HEK293 (cell line): ENCODE data around the gene CACNA1D.

Source experiments
- CTCF ChIA-PET: fragments of 350-600 bp; formaldehyde crosslinking; extraction: SDS; loops from one replicate; lab custom pipeline; 2021; ENCODE audit warnings: antibody characterized with exemption; lab: Yijun Ruan, JAX
- POLR2A ChIA-PET: fragments of 300-600 bp; formaldehyde crosslinking; extraction: SDS; loops from one replicate; lab custom pipeline; 2020; ENCODE audit warnings: antibody characterized with exemption, inconsistent platforms; lab: Yijun Ruan, JAX
- H3K27ac ChIP-seq: fragments of 200-500 bp; sonication (Bioruptor generic); 2 replicates; pipeline ENCODE4 v1.5.1; 2014; ENCODE audit warnings: low read depth, low read length, control low read depth, inconsistent platforms; ENCODE audit errors: extremely low read depth
- H3K36me3 ChIP-seq, 2 experiments: fragments of 200-500 bp in 1 of 2; sonication (Bioruptor generic) in 1 of 2; 1 replicate in 1 of 2; 2 replicates in 1 of 2; pipeline ENCODE4 v1.5.1; 2014 to 2017; ENCODE audit warnings: inconsistent platforms in 2 of 2, low read length in 2 of 2; ENCODE audit not compliant: control insufficient read depth in 2 of 2, insufficient read depth in 1 of 2
- H3K4me1 ChIP-seq: fragments of 200-500 bp; sonication (Bioruptor generic); 2 replicates; pipeline ENCODE4 v1.5.1; 2014; ENCODE audit warnings: mild to moderate bottlenecking, low read length, inconsistent platforms; ENCODE audit not compliant: control insufficient read depth, insufficient read depth
- H3K4me3 ChIP-seq: 2 replicates; pipeline ENCODE4 v1.5.1; 2011; ENCODE audit warnings: low read depth, mild to moderate bottlenecking, control low read depth, low read length, moderate library complexity
- H3K9me3 ChIP-seq: fragments of 200-500 bp; sonication (Bioruptor generic); 2 replicates; pipeline ENCODE4 v1.5.1; 2014; ENCODE audit warnings: low read depth, low read length, inconsistent platforms; ENCODE audit not compliant: control insufficient read depth, insufficient read depth
- IKZF3 ChIP-seq: fragments of 450-650 bp; IDR thresholded peaks from 2 replicates; pipeline ENCODE4 v1.5.0; 2018; ENCODE audit warnings: missing biosample characterization, mild to moderate bottlenecking, missing genetic modification characterization, moderate library complexity
- SETDB1 ChIP-seq: IDR thresholded peaks from one replicate; pipeline ENCODE4 v1.6.1; 2017; ENCODE audit warnings: mild to moderate bottlenecking, low read length, moderate library complexity, mixed read lengths; ENCODE audit not compliant: insufficient read length
- ZBTB10 ChIP-seq: fragments of 450-650 bp; formaldehyde crosslinking; IDR thresholded peaks from 2 replicates; pipeline ENCODE4 v1.5.1; 2016; ENCODE audit warnings: missing biosample characterization, missing genetic modification characterization
- ZEB2 ChIP-seq: fragments of 450-650 bp; formaldehyde crosslinking; IDR thresholded peaks from 2 replicates; pipeline ENCODE4 v1.5.1; 2016; ENCODE audit warnings: missing biosample characterization, missing genetic modification characterization
- ZFP3 ChIP-seq: fragments of 450-650 bp; formaldehyde crosslinking; IDR thresholded peaks from 2 replicates; pipeline ENCODE4 v1.5.1; 2016; ENCODE audit warnings: low read depth, missing biosample characterization, missing genetic modification characterization
- ZNF114 ChIP-seq: fragments of 450-650 bp; formaldehyde crosslinking; IDR thresholded peaks from 2 replicates; pipeline ENCODE4 v1.5.0; 2017; ENCODE audit warnings: missing biosample characterization, missing genetic modification characterization
- ZNF175 ChIP-seq: fragments of 450-650 bp; formaldehyde crosslinking; IDR thresholded peaks from 2 replicates; pipeline ENCODE4 v1.5.1; 2016; ENCODE audit warnings: missing biosample characterization, missing genetic modification characterization
- ZNF184 ChIP-seq: fragments of 450-650 bp; IDR thresholded peaks from 2 replicates; pipeline ENCODE4 v1.5.1; 2018; ENCODE audit warnings: missing biosample characterization, mild to moderate bottlenecking, missing genetic modification characterization
- ZNF2 ChIP-seq: fragments of 450-650 bp; formaldehyde crosslinking; IDR thresholded peaks from 2 replicates; pipeline ENCODE4 v1.5.1; 2016; ENCODE audit warnings: missing biosample characterization, missing genetic modification characterization
- ZNF223 ChIP-seq: fragments of 450-650 bp; formaldehyde crosslinking; IDR thresholded peaks from 2 replicates; pipeline ENCODE4 v1.5.1; 2016; ENCODE audit warnings: missing biosample characterization, missing genetic modification characterization
- ZNF48 ChIP-seq: fragments of 450-650 bp; formaldehyde crosslinking; IDR thresholded peaks from 2 replicates; pipeline ENCODE4 v1.5.1; 2016; ENCODE audit warnings: missing biosample characterization, missing genetic modification characterization
- ZNF488 ChIP-seq: fragments of 450-650 bp; formaldehyde crosslinking; IDR thresholded peaks from 2 replicates; pipeline ENCODE4 v1.5.1; 2016; ENCODE audit warnings: missing biosample characterization, missing genetic modification characterization
- ZNF529 ChIP-seq: fragments of 450-650 bp; formaldehyde crosslinking; IDR thresholded peaks from 2 replicates; pipeline ENCODE4 v1.5.1; 2017; ENCODE audit warnings: missing genetic modification characterization, missing biosample characterization; ENCODE audit not compliant: insufficient replicate concordance
- ZNF548 ChIP-seq: fragments of 450-650 bp; formaldehyde crosslinking; IDR thresholded peaks from 2 replicates; pipeline ENCODE4 v1.5.1; 2016; ENCODE audit warnings: missing biosample characterization, missing genetic modification characterization
- ZNF560 ChIP-seq: fragments of 450-650 bp; formaldehyde crosslinking; IDR thresholded peaks from 2 replicates; pipeline ENCODE4 v1.5.1; 2017; ENCODE audit warnings: missing biosample characterization, missing genetic modification characterization, borderline replicate concordance
- ZNF580 ChIP-seq: fragments of 450-650 bp; formaldehyde crosslinking; IDR thresholded peaks from 2 replicates; pipeline ENCODE4 v1.5.1; 2016; ENCODE audit warnings: missing biosample characterization, missing genetic modification characterization
- ZNF623 ChIP-seq: fragments of 450-650 bp; formaldehyde crosslinking; IDR thresholded peaks from 2 replicates; pipeline ENCODE4 v1.5.1; 2016; ENCODE audit warnings: missing biosample characterization, missing genetic modification characterization
- ZNF629 ChIP-seq: fragments of 450-650 bp; formaldehyde crosslinking; IDR thresholded peaks from 2 replicates; pipeline ENCODE4 v1.5.1; 2017; ENCODE audit warnings: missing biosample characterization, missing genetic modification characterization
- ZNF701 ChIP-seq: fragments of 450-650 bp; formaldehyde crosslinking; IDR thresholded peaks from 2 replicates; pipeline ENCODE4 v1.5.1; 2016; ENCODE audit warnings: missing biosample characterization, missing genetic modification characterization
- ZNF830 ChIP-seq: fragments of 450-650 bp; IDR thresholded peaks from 2 replicates; pipeline ENCODE4 v1.5.0; 2018; ENCODE audit warnings: missing biosample characterization, missing genetic modification characterization, low read depth, mild to moderate bottlenecking, moderate library complexity
- TF ChIP-seq, protein P1 (sequence below): fragments of 450-650 bp; formaldehyde crosslinking; IDR thresholded peaks from 2 replicates; pipeline ENCODE4 v1.5.1; 2017; ENCODE audit warnings: missing biosample characterization, missing genetic modification characterization
- TF ChIP-seq, protein P2 (sequence below): fragments of 450-650 bp; formaldehyde crosslinking; IDR thresholded peaks from 2 replicates; pipeline ENCODE4 v1.5.1; 2016; ENCODE audit warnings: missing biosample characterization, missing genetic modification characterization, low read depth
- TF ChIP-seq, protein P3 (sequence below): IDR thresholded peaks from 2 replicates; pipeline ENCODE4 v1.6.1; 2011; ENCODE audit warnings: mild to moderate bottlenecking, low read depth, low read length, borderline replicate concordance

CACNA1D gene

DNA sequence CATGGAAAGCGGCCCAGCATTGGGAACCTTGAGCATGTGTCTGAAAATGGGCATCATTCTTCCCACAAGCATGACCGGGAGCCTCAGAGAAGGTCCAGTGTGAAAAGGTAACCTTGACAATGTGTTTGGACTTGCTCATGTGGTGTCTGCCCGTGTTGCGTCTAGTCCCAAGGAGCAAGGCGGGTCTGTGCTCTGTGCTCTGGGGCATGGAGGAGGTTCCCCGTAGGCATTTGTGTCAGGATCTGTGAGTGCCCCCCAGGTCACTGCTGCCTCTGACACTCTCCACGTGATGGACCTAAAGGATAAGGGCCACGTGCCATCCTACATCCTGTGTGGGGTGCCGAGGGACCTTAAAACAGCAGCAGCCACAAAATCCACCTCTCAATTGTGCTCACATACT lies 306.9 kb downstream of the CACNA1D start:
- H3K9me3 ChIP-seq, result no peaks in the 10 kb centered on the region

DNA sequence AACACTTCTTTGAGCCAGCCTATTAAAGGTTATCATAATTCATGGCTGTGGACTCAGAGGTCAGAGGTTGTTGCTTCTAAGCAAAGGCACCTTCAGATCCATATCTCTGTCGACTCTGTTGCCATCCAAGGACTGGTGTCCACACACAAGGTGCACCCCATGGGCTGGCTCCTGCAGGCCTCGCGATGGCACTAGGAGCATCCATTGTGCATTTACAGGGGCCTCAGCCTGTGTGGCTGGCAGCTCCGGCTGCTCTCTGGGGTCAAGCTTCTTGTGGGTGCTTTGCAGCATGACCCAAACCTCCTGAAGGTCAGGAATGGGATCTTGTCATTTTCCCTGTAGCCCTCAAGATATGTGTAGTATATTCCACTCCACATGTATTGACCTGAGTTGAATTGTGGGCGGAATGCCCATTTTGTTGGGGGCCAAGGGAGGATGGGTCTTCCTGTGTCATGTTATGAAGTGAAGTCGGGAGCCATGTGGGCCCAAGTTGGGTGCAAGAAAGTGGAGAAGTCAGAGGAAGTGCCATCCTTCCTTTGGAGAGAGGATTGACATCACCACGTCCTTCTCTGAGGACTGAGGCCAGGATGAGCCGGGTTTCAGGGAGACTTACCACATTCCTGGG lies 308.0 kb downstream of the CACNA1D start:
- ChIA-PET POLR2A (no interaction called here), CTCF (no interaction called here)
- Histone ChIP-seq H3K4me1 (no peaks in the 10 kb centered on the region), H3K4me3 (no peak overlapping the region), H3K9me3 (no peaks in the 10 kb centered on the region)
- no peak for TF ChIP-seq ZNF175 (tag by site-specific recombination)
- TF ChIP-seq ZNF223 (tag by site-specific recombination), result no peak
- TF ChIP-seq ZFP3, result no peak
- no peak for TF ChIP-seq ZNF548 (tag by site-specific recombination)
- TF ChIP-seq ZNF560, result no peak
- no peak for TF ChIP-seq ZNF2 (tag by site-specific recombination)
- no peak for TF ChIP-seq ZNF701 (tag by site-specific recombination)
- TF ChIP-seq ZNF488 (tag by site-specific recombination), result no peak
- TF ChIP-seq, protein P1, sequence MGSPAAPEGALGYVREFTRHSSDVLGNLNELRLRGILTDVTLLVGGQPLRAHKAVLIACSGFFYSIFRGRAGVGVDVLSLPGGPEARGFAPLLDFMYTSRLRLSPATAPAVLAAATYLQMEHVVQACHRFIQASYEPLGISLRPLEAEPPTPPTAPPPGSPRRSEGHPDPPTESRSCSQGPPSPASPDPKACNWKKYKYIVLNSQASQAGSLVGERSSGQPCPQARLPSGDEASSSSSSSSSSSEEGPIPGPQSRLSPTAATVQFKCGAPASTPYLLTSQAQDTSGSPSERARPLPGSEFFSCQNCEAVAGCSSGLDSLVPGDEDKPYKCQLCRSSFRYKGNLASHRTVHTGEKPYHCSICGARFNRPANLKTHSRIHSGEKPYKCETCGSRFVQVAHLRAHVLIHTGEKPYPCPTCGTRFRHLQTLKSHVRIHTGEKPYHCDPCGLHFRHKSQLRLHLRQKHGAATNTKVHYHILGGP (tag by site-specific recombination), result no peak
- TF ChIP-seq ZNF830, result no peak
- no peak for TF ChIP-seq ZNF114 (tag by site-specific recombination)
- TF ChIP-seq ZEB2, result no peak
- no peak for TF ChIP-seq IKZF3
- TF ChIP-seq ZNF629 (tag by site-specific recombination), result no peak
- TF ChIP-seq ZBTB10 (tag by site-specific recombination), result no peak
- TF ChIP-seq SETDB1, result no peak
- TF ChIP-seq, protein P2, sequence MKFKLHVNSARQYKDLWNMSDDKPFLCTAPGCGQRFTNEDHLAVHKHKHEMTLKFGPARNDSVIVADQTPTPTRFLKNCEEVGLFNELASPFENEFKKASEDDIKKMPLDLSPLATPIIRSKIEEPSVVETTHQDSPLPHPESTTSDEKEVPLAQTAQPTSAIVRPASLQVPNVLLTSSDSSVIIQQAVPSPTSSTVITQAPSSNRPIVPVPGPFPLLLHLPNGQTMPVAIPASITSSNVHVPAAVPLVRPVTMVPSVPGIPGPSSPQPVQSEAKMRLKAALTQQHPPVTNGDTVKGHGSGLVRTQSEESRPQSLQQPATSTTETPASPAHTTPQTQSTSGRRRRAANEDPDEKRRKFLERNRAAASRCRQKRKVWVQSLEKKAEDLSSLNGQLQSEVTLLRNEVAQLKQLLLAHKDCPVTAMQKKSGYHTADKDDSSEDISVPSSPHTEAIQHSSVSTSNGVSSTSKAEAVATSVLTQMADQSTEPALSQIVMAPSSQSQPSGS (tag by site-specific recombination), result no peak
- TF ChIP-seq, protein P3, sequence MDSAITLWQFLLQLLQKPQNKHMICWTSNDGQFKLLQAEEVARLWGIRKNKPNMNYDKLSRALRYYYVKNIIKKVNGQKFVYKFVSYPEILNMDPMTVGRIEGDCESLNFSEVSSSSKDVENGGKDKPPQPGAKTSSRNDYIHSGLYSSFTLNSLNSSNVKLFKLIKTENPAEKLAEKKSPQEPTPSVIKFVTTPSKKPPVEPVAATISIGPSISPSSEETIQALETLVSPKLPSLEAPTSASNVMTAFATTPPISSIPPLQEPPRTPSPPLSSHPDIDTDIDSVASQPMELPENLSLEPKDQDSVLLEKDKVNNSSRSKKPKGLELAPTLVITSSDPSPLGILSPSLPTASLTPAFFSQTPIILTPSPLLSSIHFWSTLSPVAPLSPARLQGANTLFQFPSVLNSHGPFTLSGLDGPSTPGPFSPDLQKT, result no peak
- TF ChIP-seq, all 188 proteins: peak for 0
- Histone ChIP-seq H3K27ac (no peak overlapping the region), H3K36me3 (no peaks in the 10 kb centered on the region)

More for the DNA sequence above, 306.9 kb downstream of the CACNA1D start:
- H3K27ac ChIP-seq, result no peak overlapping the region
- CTCF ChIA-PET, result no interaction called here
- POLR2A ChIA-PET, result no interaction called here
- no peak for TF ChIP-seq ZNF580 (tag by site-specific recombination)
- no peak for TF ChIP-seq ZNF623
- no peak for TF ChIP-seq ZNF529
- TF ChIP-seq ZNF184 (tag by site-specific recombination), result no peak
- no peak for TF ChIP-seq ZNF48 (tag by site-specific recombination)
- H3K4me1 ChIP-seq, result no peaks in the 10 kb centered on the region
- H3K4me3 ChIP-seq, result no peak overlapping the region
- no peaks in the 10 kb centered on the region for H3K36me3 ChIP-seq
